Subcutaneous adipose tissue (tissue), 4 donors: Measurements from ENCODE around the gene PALLD. TPM values are rescaled to one million over a fixed set of nuclear protein-coding genes. Genes with fewer than 3 reads are reported as not detected.

Experiments used
- CTCF ChIP-seq: fragments of 450-650 bp; IDR thresholded peaks from one replicate; pipeline ENCODE4 v1.5.1; 2016; ENCODE audit warnings: low read depth, mild to moderate bottlenecking, control low read depth, antibody characterized with exemption, moderate library complexity
- total RNA-seq, 4 donors: library from RNA; depleted of rRNA; stranded (reverse); fragments of >200 nt; gene quantifications; one replicate each; pipeline ENCODE4 v1.1.0, GENCODE V29; 2016

Gene PALLD
- total RNA-seq, 4 donors from 2014 or later = 94.1 to 118 (median 110) TPM

- no peak for TF ChIP-seq CTCF
These were observed 22.1 kb upstream of the PALLD start for GRCh38 chr4:168474660-168475320.

- no peak for TF ChIP-seq CTCF
These were observed 21.1 kb upstream of the PALLD start for GRCh38 chr4:168475745-168476144.

- no peak for TF ChIP-seq CTCF
These were observed 18.0 kb upstream of the PALLD start for GRCh38 chr4:168478868-168479267.

- no peak for TF ChIP-seq CTCF
These were observed 15.8 kb upstream of the PALLD start for GRCh38 chr4:168480931-168481611.

- no peak for TF ChIP-seq CTCF
These were observed 13.0 kb upstream of the PALLD start for GRCh38 chr4:168483811-168484210.

GRCh38 chr4:168484626-168485025 is 12.2 kb upstream of the PALLD start:
- TF ChIP-seq CTCF = no peak

- TF ChIP-seq CTCF = no peak
These were observed 11.5 kb upstream of the PALLD start for GRCh38 chr4:168485156-168485910.
